Daoy (cell line): ENCODE measurements around the gene DBP. TPM values are rescaled to one million over a fixed set of nuclear protein-coding genes. Genes with fewer than 3 reads are reported as not detected.

ENCODE experiments used
- DNase-seq: peaks from one replicate; pipeline ENCODE4 v3.0.0-alpha.2; 2015; ENCODE audit warnings: low read depth
- total RNA-seq: library from RNA; depleted of rRNA; stranded (reverse); fragments of >200 nt; shearing (Covaris generic); gene quantifications from 2 replicates; pipeline ENCODE4 v1.2.3, GENCODE V29; 2014

The DBP gene
- total RNA-seq, 1 experiment from 2014 or later, result 3.0 TPM

DNA sequence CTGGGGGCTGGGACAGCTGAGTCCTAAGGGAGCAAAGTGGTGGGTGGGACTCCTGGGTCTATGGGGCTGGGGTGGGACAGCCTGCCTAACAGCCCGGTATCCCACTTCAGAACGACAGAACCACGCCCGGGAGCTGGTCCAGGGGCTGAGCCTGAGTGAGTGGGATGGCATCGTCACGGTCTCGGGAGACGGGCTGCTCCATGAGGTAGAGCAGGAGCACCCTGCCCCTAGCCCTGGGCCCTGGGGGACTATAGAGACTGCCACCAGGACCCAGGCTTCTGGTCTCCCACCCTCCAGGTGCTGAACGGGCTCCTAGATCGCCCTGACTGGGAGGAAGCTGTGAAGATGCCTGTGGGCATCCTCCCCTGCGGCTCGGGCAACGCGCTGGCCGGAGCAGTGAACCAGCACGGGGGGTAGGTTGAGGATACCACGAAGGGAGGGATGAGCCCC is 9.3 kb downstream of the DBP start:
- no peak for DNase-seq

DNA sequence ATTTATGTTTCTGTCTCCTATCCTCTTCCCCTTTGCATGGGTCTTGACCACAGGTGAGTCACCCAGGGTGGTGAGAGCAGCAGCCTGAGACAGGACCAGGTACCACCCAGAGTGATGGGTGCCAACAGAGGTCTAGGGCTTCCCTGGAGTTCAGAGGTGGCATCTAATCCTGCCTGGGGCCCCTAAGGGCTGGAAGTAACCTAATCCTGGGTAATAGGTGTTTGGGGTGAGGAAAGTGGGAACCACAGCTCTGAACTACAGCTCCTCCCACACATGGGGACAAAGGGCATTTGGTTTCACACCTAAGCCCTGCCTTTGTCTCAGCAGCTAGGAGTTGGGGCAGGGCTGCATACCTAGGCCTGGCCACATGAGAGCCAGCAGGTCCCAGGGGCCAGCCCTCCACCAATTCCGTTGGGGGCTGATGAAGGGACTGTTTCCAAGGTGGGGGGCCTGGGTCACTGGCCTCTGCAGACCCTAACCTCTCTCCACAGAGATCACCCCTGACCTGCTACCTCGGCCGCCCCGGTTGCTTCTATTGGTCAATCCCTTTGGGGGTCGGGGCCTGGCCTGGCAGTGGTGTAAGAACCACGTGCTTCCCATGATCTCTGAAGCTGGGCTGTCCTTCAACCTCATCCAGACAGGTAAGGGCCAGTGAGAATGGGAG is 9.8 kb downstream of the DBP start:
- peak; percentile 63 for DNase-seq

- DNase-seq, result no peak
Observed at GRCh38 chr19:48625891-48626327, 11.3 kb downstream of the DBP start.

GRCh38 chr19:48624791-48625723 is 12.1 kb downstream of the DBP start:
- no peak for DNase-seq

- DNase-seq, result peak; percentile 83
Observed at GRCh38 chr19:48624067-48624594, 13.0 kb downstream of the DBP start.

- DNase-seq, result no peak
Observed at GRCh38 chr19:48623556-48624066, 13.6 kb downstream of the DBP start.

- DNase-seq, result no peak
Observed at GRCh38 chr19:48619692-48620585, 17.2 kb downstream of the DBP start.

DNA sequence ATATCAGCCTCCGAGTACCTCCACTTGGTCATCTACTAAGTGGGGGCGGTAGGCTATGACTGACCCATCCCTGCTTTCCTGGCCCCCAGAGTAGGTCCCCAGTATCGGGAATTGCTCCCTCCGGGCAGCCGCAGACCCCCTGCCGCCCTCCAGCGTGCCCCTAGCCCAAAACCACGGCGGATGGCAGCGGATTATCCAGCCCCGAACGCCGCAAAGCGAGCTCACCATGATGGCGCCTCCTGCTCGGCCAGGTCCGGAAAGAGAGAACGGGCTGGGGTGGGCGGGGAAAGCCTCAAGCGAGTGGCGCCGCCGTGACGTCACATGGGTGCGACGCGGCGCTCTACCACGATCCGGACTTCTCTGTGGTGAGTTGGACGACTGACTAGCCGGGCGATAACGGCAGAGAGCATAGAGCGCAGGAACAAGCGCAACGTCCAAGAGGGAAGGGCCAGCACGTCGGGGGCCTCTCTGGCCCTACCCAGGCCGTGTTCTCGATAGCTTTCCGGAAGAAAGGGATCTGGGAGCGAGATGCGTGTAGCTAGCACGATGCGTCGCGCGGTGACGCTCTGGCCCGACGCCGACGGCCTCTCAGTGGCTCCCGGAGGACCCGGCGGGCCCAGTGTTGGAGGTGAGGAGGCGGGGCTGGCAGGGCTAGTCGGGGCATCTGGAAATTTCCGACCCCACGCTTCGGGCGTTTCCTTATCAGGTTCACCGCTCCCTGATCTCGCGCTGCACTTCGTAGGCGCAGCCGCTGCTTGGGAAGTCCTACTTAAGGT is 18.1 kb downstream of the DBP start, which contains the start of the genes RPL18 and SPHK2:
Gene RPL18 (minus strand): TSS at position 263 of the 776 bp plus-strand sequence. CDS start 35 bp downstream, at position 228.
Gene SPHK2 (plus strand): TSS at position 591 of the 776 bp plus-strand sequence. CDS start 1,009 bp downstream, outside the sequence.
- peak; percentile 100 for DNase-seq

DNA sequence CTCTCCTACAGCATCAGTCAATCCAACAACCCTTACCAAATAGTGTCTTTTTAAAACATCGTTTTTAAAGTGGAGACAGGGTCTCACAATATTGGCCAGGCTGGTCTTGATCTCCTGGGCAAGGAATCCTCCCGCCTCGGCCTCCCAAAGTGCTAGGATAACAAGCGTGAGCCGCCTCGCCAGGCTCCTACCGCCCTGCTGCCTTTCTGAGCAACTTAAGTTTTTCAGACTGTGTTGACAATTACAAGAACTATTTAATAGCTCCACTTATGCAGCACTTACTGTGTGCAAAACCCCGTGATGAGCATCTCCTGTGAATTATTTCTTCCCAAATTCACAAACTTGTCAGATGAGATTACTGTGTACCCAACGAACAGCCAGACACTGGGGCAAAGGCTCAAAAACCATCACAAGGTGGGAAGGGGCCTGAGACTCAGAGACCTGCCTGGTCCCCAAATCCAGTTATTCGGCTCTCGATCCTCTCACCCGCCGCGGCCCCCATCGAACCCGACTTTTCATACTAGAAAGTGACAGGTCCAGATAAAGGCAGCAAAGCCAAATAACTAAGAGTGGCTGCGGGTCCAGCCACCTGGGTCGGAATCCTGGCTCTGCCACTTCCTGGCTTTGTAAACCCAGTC is 18.8 kb downstream of the DBP start:
- DNase-seq, result no peak

- DNase-seq, result no peak
Observed at GRCh38 chr19:48617146-48617937, 19.8 kb downstream of the DBP start.

GRCh38 chr19:48616491-48617056 is 20.6 kb downstream of the DBP start:
- no peak for DNase-seq

GRCh38 chr19:48616041-48616436 is 21.1 kb downstream of the DBP start:
- no peak for DNase-seq

- no peak for DNase-seq
Observed at GRCh38 chr19:48615231-48616040, 21.7 kb downstream of the DBP start.

DNA sequence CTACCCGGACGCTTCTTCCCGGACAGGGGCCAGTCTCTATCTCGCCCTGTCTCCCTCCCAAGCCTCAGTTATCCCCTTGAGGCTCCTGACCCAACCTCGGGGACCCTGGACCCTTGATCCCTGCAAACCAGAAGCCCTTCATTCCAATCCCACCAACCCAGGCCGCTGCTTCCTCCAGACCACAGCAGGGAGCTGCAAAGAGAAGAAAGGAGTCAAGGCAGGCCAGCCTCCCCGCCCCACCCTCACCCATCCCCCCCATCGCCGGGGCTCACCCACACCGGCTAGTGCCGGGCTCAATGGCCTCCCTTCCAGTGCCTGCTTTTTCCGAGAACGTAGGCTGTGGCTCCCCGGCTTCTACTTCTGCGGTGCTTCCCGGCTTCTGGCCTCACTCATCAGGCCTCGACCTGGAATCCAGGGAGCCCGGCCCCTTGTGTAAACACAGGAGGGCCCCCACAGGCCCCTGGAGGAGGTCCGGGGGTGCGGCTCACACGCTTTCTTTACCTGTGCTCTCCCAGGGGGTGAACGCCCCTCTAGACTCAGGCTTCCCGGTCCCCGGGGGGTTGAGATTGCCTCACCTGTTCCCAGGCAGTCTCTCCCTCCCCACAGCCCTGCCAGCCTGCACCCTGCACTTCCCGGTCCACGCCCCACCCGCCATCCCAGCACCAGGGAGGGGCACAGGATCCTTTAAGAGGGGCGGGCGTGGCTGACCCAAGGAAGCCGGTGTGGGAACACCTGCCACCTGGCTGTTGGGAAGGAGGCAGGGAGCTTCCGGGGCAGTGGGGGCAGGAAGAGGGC is 22.5 kb downstream of the DBP start, which contains the start of gene FAM83E:
Gene FAM83E (minus strand): TSS at position 641 of the 795 bp plus-strand sequence. CDS start 1,704 bp downstream, outside the sequence.
- peak; percentile 46 for DNase-seq

DNA sequence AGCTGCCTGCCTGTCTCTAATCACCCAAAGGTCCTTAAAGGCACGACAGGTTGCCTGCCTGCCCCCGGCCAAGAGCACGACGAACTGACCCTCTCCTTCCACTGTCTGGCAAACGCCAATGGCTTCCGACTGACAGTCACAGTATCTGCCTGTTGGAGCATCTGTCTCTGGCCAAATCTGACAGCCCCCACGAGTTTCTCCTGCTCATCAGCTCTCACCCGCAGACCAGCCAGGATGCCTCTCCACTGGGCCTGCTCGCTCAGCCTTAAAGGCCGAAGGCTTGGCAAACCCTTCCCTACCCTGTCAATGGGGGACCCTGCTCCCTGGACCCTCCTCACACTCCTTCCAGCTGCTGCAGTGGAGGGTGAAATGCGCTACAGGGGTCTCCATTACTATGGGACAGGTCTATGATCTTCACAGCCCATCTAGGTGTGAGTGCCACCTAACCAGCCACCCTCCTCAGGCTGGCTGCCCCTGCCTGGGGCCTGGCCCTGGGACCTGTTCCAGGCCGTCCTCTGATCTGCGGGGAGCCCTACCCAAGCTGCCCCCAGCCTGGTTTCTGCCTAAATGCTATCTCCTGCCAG is 23.2 kb downstream of the DBP start:
- DNase-seq, result no peak
